H9 (cell line): Measurements from ENCODE around the gene HSPA4. TPM values are rescaled to one million over a fixed set of nuclear protein-coding genes. Genes with fewer than 3 reads are reported as not detected.

Experiments used
- DNase-seq: peaks from one replicate; pipeline ENCODE4 v3.0.0-alpha.2; 2017
- H2AFZ ChIP-seq: one replicate; pipeline ENCODE4 v1.6.1; 2013; ENCODE audit warnings: mild to moderate bottlenecking, low read length, control low read depth, moderate library complexity
- H2AK5ac ChIP-seq: 2 replicates; pipeline ENCODE4 v1.6.1; 2013; ENCODE audit warnings: low read length, control low read depth, mixed read lengths; ENCODE audit not compliant: insufficient read length
- H2BK120ac ChIP-seq: one replicate; pipeline ENCODE4 v1.6.1; 2013; ENCODE audit warnings: low read depth, mild to moderate bottlenecking, low read length, control low read depth, inconsistent platforms; ENCODE audit not compliant: poor library complexity, severe bottlenecking
- H2BK12ac ChIP-seq: 2 replicates; pipeline ENCODE4 v1.6.1; 2013; ENCODE audit warnings: low read length, control low read depth, mixed read lengths, low read depth; ENCODE audit not compliant: insufficient read length
- H2BK15ac ChIP-seq: 2 replicates; pipeline ENCODE4 v1.6.1; 2013; ENCODE audit warnings: low read depth, low read length, control low read depth
- H2BK20ac ChIP-seq: one replicate; pipeline ENCODE4 v1.6.1; 2013; ENCODE audit warnings: low read depth, mild to moderate bottlenecking, low read length, control low read depth, inconsistent platforms; ENCODE audit not compliant: poor library complexity, severe bottlenecking
- H2BK5ac ChIP-seq: 2 replicates; pipeline ENCODE4 v1.6.1; 2013; ENCODE audit warnings: low read length, control low read depth, mixed read lengths; ENCODE audit not compliant: insufficient read length
- H3K14ac ChIP-seq: 2 replicates; pipeline ENCODE4 v1.6.1; 2013; ENCODE audit warnings: low read length, control low read depth; ENCODE audit not compliant: insufficient read depth
- H3K18ac ChIP-seq: 2 replicates; pipeline ENCODE4 v1.6.1; 2013; ENCODE audit warnings: low read depth, mild to moderate bottlenecking, mixed read lengths, low read length, control low read depth; ENCODE audit not compliant: insufficient read length
- H3K23ac ChIP-seq: 2 replicates; pipeline ENCODE4 v1.6.1; 2013; ENCODE audit warnings: low read length, control low read depth, mixed read lengths, low read depth; ENCODE audit not compliant: insufficient read length
- H3K23me2 ChIP-seq: 2 replicates; pipeline ENCODE4 v1.6.1; 2013; ENCODE audit warnings: low read depth, mild to moderate bottlenecking, mixed read lengths, low read length, control low read depth; ENCODE audit not compliant: insufficient read length, poor library complexity, severe bottlenecking
- H3K27ac ChIP-seq: 2 replicates; pipeline ENCODE4 v1.5.1; 2013; ENCODE audit warnings: low read length, control low read depth, mixed read lengths, low read depth; ENCODE audit not compliant: insufficient read length
- H3K27me3 ChIP-seq: 2 replicates; pipeline ENCODE4 v1.6.1; 2013; ENCODE audit warnings: low read length, control low read depth, inconsistent platforms; ENCODE audit not compliant: insufficient read depth
- H3K4ac ChIP-seq: 2 replicates; pipeline ENCODE4 v1.6.1; 2013; ENCODE audit warnings: low read depth, mild to moderate bottlenecking, control low read depth, inconsistent platforms, low read length, moderate library complexity
- H3K4me1 ChIP-seq: 2 replicates; pipeline ENCODE4 v1.6.1; 2013; ENCODE audit warnings: low read length, control low read depth, inconsistent platforms; ENCODE audit not compliant: insufficient read depth
- H3K4me2 ChIP-seq: 2 replicates; pipeline ENCODE4 v1.6.1; 2013; ENCODE audit warnings: low read length, control low read depth, mixed read lengths; ENCODE audit not compliant: insufficient read length, insufficient read depth
- H3K56ac ChIP-seq: 2 replicates; pipeline ENCODE4 v1.6.1; 2013; ENCODE audit warnings: low read depth, mild to moderate bottlenecking, mixed read lengths, low read length, control low read depth; ENCODE audit not compliant: insufficient read length
- H3K79me1 ChIP-seq: 2 replicates; pipeline ENCODE4 v1.6.1; 2013; ENCODE audit warnings: low read depth, mild to moderate bottlenecking, moderate library complexity, low read length, control low read depth, inconsistent platforms; ENCODE audit not compliant: insufficient read depth, poor library complexity, severe bottlenecking
- H3K79me2 ChIP-seq: 2 replicates; pipeline ENCODE4 v1.6.1; 2013; ENCODE audit warnings: low read length, control low read depth, inconsistent platforms; ENCODE audit not compliant: insufficient read depth
- H3K9ac ChIP-seq: 2 replicates; pipeline ENCODE4 v1.6.1; 2013; ENCODE audit warnings: low read length, control low read depth, mixed read lengths; ENCODE audit not compliant: insufficient read length; ENCODE audit errors: extremely low read depth
- H3K9me3 ChIP-seq: one replicate; pipeline ENCODE4 v1.6.1; 2013; ENCODE audit warnings: low read depth, low read length, inconsistent platforms; ENCODE audit not compliant: control insufficient read depth
- H3T11ph ChIP-seq: one replicate; pipeline ENCODE4 v1.6.1; 2013; ENCODE audit warnings: mild to moderate bottlenecking, low read length, control low read depth, inconsistent platforms
- H4K20me1 ChIP-seq: one replicate; pipeline ENCODE4 v1.6.1; 2013; ENCODE audit not compliant: control insufficient read depth, insufficient read length, insufficient read depth
- H4K5ac ChIP-seq: 2 replicates; pipeline ENCODE4 v1.6.1; 2013; ENCODE audit warnings: low read depth, mild to moderate bottlenecking, mixed read lengths, low read length, control low read depth; ENCODE audit not compliant: insufficient read length
- H4K8ac ChIP-seq: replicated peaks from 2 replicates; pipeline ENCODE4 v1.6.1; 2013; ENCODE audit warnings: low read length, control low read depth, mixed read lengths, low read depth; ENCODE audit not compliant: insufficient read length
- H4K91ac ChIP-seq: 2 replicates; pipeline ENCODE4 v1.6.1; 2013; ENCODE audit warnings: low read depth, mild to moderate bottlenecking, moderate library complexity, mixed read lengths, low read length, control low read depth; ENCODE audit not compliant: insufficient read length
- H3K27ac Mint-ChIP-seq, 3 experiments: 2 replicates in 2 of 3; 3 replicates in 1 of 3; pipeline ENCODE4 v1.8.0; 2020 to 2021; ENCODE audit warnings: mixed read lengths in 3 of 3, mild to moderate bottlenecking in 1 of 3, moderate library complexity in 1 of 3
- H3K27me3 Mint-ChIP-seq: 2 replicates; pipeline ENCODE4 v1.8.0; 2021; ENCODE audit warnings: low read depth, mild to moderate bottlenecking, moderate library complexity, mixed read lengths
- H3K36me3 Mint-ChIP-seq, 3 experiments: 2 replicates in 2 of 3; 3 replicates in 1 of 3; pipeline ENCODE4 v1.8.0; 2020 to 2021; ENCODE audit warnings: low read depth in 3 of 3, mixed read lengths in 3 of 3; ENCODE audit not compliant: insufficient read depth in 1 of 3
- H3K4me1 Mint-ChIP-seq, 2 experiments: 2 replicates each; pipeline ENCODE4 v1.8.0; 2020; ENCODE audit warnings: mixed read lengths in 2 of 2
- H3K4me3 Mint-ChIP-seq, 2 experiments: 2 replicates in 1 of 2; 3 replicates in 1 of 2; pipeline ENCODE4 v1.8.0; 2020 to 2021; ENCODE audit warnings: mild to moderate bottlenecking in 2 of 2, mixed read lengths in 2 of 2, moderate library complexity in 1 of 2
- H3K9me3 Mint-ChIP-seq, 2 experiments: 2 replicates in 1 of 2; 3 replicates in 1 of 2; pipeline ENCODE4 v1.8.0; 2020; ENCODE audit warnings: mild to moderate bottlenecking in 2 of 2, mixed read lengths in 2 of 2, moderate library complexity in 1 of 2
- WGBS: extraction: QIAGEN DNeasy Blood & Tissue Kit; methylation state at CpG from one replicate; pipeline ENCODE4 v1.1.7; 2013; ENCODE audit warnings: missing lambda C conversion rate, low lambda C conversion rate, mixed read lengths; ENCODE audit not compliant: insufficient read length; ENCODE audit errors: extremely low coverage; 5-methylcytosine and 5-hydroxymethylcytosine counted together
- total RNA-seq: library from RNA; stranded (reverse); gene quantifications from 2 replicates; pipeline ENCODE4 v1.2.1, GENCODE V29; 2021
- TF ChIP-seq, protein P1 (sequence below): fragments of 200-600 bp; sonication (generic); conservative IDR thresholded peaks from 3 replicates; pipeline ENCODE4 v1.8.0; 2021; ENCODE audit warnings: antibody characterized with exemption, mild to moderate bottlenecking

HSPA4 gene
- total RNA-seq, 1 experiment from 2014 or later = 293 TPM

DNA sequence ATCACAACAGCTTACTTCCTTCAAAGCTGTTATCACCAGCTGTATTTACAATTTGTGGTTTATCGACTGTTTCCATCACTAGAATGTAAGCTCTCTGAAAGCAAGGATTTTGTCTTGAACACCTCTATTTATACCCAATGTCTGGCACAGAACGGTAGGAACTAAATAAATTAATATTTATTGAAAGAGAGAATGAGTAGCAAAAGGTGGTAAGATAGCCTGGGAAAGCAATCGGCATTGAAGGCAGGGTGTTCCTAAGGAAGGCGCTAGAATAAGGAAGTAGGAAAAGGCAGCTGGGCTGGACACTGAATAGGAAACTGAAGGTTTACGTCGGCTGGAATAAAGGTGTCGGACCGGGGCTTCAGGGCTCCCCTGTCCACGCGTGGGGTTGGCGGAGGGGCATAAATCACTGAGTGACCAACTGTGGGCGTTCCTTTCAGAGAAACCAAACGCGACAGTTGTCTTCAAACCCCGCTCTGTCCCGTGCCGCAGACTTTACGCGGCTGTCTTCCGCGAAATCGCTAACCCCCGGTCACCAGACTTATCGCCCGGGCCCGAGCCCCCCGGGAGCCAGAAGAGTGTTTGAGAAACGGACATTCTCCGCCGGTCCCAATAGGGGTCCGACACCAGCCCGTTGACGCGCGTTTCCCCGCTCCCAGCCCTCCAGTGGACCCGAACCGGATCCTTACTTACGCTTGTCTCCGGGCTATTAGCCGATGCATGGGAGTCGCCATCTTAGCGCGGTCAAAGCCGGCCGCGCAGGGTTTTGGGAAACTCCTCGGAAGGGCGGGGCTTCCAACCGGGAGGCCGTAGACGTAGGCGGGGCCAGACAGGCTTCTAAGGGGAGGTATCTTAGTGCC lies 25.8 kb upstream of the HSPA4 start, which contains the start of gene ZCCHC10:
Gene ZCCHC10 (minus strand): TSS at position 746 of the 860 bp plus-strand sequence. CDS start 12 bp downstream, at position 734.
- H4K91ac ChIP-seq = no peak within 1 kb of the TSS
- peak within 1 kb of the TSS; percentile 87 to 97 (median 95) for H3K27ac Mint-ChIP-seq
- peaks cover 0 to 16% (median 10%) of the 10 kb centered on the region in 3 experiments; a peak in 5 of 7 replicates for H3K36me3 Mint-ChIP-seq
- H2BK20ac ChIP-seq = no peak within 1 kb of the TSS
- H4K20me1 ChIP-seq = no peaks in the 10 kb centered on the region
- no peaks in the 10 kb centered on the region for H3K27me3 ChIP-seq
- no peak within 1 kb of the TSS for H3K56ac ChIP-seq
- no peaks in the 10 kb centered on the region for H3K23me2 ChIP-seq
- H3K9me3 Mint-ChIP-seq = no peaks in the 10 kb centered on the region
- H3K9me3 ChIP-seq = no peaks in the 10 kb centered on the region
- no peaks in the 10 kb centered on the region for H3K4me1 ChIP-seq
- H3K4ac ChIP-seq = no peak within 1 kb of the TSS
- H3K79me1 ChIP-seq = no peaks in the 10 kb centered on the region
- no peak within 1 kb of the TSS for H3T11ph ChIP-seq
- H3K27ac ChIP-seq = no peak within 1 kb of the TSS
- peaks cover 15 to 17% of the 10 kb centered on the region in 2 experiments for H3K4me1 Mint-ChIP-seq
- DNase-seq = peak; percentile 96
- no peak within 1 kb of the TSS for H2AFZ ChIP-seq
- H2BK12ac ChIP-seq = no peak within 1 kb of the TSS
- no CpG with 5 or more reads among the region's 53 CpGs for WGBS
- TF ChIP-seq, protein P1, sequence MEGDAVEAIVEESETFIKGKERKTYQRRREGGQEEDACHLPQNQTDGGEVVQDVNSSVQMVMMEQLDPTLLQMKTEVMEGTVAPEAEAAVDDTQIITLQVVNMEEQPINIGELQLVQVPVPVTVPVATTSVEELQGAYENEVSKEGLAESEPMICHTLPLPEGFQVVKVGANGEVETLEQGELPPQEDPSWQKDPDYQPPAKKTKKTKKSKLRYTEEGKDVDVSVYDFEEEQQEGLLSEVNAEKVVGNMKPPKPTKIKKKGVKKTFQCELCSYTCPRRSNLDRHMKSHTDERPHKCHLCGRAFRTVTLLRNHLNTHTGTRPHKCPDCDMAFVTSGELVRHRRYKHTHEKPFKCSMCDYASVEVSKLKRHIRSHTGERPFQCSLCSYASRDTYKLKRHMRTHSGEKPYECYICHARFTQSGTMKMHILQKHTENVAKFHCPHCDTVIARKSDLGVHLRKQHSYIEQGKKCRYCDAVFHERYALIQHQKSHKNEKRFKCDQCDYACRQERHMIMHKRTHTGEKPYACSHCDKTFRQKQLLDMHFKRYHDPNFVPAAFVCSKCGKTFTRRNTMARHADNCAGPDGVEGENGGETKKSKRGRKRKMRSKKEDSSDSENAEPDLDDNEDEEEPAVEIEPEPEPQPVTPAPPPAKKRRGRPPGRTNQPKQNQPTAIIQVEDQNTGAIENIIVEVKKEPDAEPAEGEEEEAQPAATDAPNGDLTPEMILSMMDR = no peak
- peak within 1 kb of the TSS; percentile 92 to 94 for H3K4me3 Mint-ChIP-seq
- H3K14ac ChIP-seq = peak within 1 kb of the TSS; percentile 93; the same call in 1 of the 2 replicates
- H3K23ac ChIP-seq = no peak within 1 kb of the TSS
- no peak within 1 kb of the TSS for H4K5ac ChIP-seq
- no peak within 1 kb of the TSS for H2BK5ac ChIP-seq
- no peak within 1 kb of the TSS for H2AK5ac ChIP-seq
- H3K9ac ChIP-seq = peak within 1 kb of the TSS; percentile 95
- no peak within 1 kb of the TSS for H2BK120ac ChIP-seq
- peak within 1 kb of the TSS; percentile 90 for H3K18ac ChIP-seq
- no peaks in the 10 kb centered on the region for H3K27me3 Mint-ChIP-seq
- H3K79me2 ChIP-seq = peaks cover 7% of the 10 kb centered on the region; the same call in 1 of the 2 replicates
- H4K8ac ChIP-seq = no peak within 1 kb of the TSS
- H3K4me2 ChIP-seq = peak within 1 kb of the TSS; percentile 71
- H2BK15ac ChIP-seq = no peak within 1 kb of the TSS
